ENCODE results near the gene KCNT1.

- TF ChIP-seq, protein P1, sequence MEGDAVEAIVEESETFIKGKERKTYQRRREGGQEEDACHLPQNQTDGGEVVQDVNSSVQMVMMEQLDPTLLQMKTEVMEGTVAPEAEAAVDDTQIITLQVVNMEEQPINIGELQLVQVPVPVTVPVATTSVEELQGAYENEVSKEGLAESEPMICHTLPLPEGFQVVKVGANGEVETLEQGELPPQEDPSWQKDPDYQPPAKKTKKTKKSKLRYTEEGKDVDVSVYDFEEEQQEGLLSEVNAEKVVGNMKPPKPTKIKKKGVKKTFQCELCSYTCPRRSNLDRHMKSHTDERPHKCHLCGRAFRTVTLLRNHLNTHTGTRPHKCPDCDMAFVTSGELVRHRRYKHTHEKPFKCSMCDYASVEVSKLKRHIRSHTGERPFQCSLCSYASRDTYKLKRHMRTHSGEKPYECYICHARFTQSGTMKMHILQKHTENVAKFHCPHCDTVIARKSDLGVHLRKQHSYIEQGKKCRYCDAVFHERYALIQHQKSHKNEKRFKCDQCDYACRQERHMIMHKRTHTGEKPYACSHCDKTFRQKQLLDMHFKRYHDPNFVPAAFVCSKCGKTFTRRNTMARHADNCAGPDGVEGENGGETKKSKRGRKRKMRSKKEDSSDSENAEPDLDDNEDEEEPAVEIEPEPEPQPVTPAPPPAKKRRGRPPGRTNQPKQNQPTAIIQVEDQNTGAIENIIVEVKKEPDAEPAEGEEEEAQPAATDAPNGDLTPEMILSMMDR (IDR thresholded peaks at IDR 0.05), result no peak
- no peak for TF ChIP-seq POLR2A (IDR thresholded peaks at IDR 0.05)
Measured at GRCh38 chr9:135803441-135803840, 101.5 kb downstream of the KCNT1 start.
